RWPE2 (cell line): ENCODE data around the gene FPR1.
"Not testable (repeated sequence)": the region's sequence is repeated elsewhere in the genome, so short reads cannot be mapped to it uniquely, and the experiment has no call there.

Source experiments
- ATAC-seq: fragments of 200-7000 bp; cut with Tn5 transposase; 3 replicates; pipeline ENCODE4 v1.9.1; 2021; ENCODE audit warnings: low read depth
- DNase-seq: peaks from one replicate; pipeline ENCODE4 v3.0.0-alpha.2; 2020; ENCODE audit warnings: low spot score
- H3K27ac ChIP-seq: fragments of 450-650 bp; 2 replicates; pipeline ENCODE4 v1.5.1; 2017; ENCODE audit warnings: mild to moderate bottlenecking; ENCODE audit not compliant: poor library complexity, severe bottlenecking
- H3K27me3 ChIP-seq: fragments of 250-450 bp; sonication (Bioruptor Pico); 2 replicates; pipeline ENCODE4 v1.5.1; 2021; ENCODE audit warnings: mild to moderate bottlenecking, moderate library complexity; ENCODE audit not compliant: insufficient read depth, poor library complexity, severe bottlenecking
- H3K36me3 ChIP-seq: fragments of 250-450 bp; sonication (Bioruptor Pico); 2 replicates; pipeline ENCODE4 v1.5.1; 2020; ENCODE audit warnings: low read depth, mild to moderate bottlenecking, moderate library complexity
- H3K4me1 ChIP-seq: fragments of 250-450 bp; sonication (Bioruptor Pico); 2 replicates; pipeline ENCODE4 v1.5.1; 2021; ENCODE audit warnings: mild to moderate bottlenecking, moderate library complexity; ENCODE audit not compliant: insufficient read depth, poor library complexity, severe bottlenecking
- H3K4me3 ChIP-seq: fragments of 250-450 bp; sonication (Bioruptor Pico); 2 replicates; pipeline ENCODE4 v1.5.1; 2021; ENCODE audit warnings: mild to moderate bottlenecking, moderate library complexity; ENCODE audit not compliant: severe bottlenecking
- H3K9me3 ChIP-seq: fragments of 250-450 bp; sonication (Bioruptor Pico); 2 replicates; pipeline ENCODE4 v1.5.1; 2021; ENCODE audit warnings: mild to moderate bottlenecking, moderate library complexity; ENCODE audit not compliant: severe bottlenecking
- TF ChIP-seq, protein P1 (sequence below): fragments of 450-650 bp; IDR thresholded peaks from one replicate; pipeline ENCODE4 v1.5.1; 2017; ENCODE audit warnings: mild to moderate bottlenecking, moderate library complexity; ENCODE audit not compliant: poor library complexity, severe bottlenecking

Gene FPR1

DNA sequence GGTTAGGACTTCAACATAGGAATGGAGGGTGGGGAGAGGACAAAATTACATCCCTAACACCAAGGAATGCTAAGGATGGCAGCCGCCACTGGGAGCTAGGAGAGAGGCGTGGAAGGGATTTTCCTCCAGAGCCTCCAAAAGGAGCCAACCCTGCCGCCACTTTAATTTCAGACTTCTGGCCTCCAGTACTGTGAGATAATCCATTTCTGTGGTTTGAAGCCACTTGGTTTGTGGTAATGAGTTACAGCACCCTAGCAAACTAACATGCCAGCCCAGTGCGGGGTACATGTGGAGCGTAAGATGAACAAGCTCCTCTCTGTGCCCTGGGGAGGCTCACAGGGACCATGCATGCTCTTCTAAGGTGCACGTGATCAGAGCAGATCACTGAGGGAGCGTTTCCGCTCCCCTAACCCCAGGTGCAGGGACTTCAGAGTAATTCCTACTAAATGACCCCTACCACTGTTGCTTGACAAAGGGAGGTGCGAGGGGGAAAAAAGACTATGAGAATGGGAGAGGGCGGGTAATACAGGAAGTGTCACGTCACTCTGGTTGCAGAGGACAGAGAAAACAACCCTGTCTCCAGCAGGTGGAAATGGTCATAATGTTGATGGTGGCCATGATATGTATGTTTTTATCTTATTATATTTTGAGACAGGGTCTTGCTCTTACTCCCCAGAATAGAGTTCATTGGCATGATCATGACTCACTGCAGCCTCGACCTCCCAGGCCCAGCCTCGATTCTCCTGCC lies 12.0 kb downstream of the FPR1 start:
- Histone ChIP-seq H3K9me3 (no peaks in the 10 kb centered on the region), H3K4me1 (no peaks in the 10 kb centered on the region), H3K27ac (no peak overlapping the region), H3K4me3 (no peak overlapping the region), H3K27me3 (peaks cover 5% of the 10 kb centered on the region), H3K36me3 (no peaks in the 10 kb centered on the region)
- TF ChIP-seq, protein P1, sequence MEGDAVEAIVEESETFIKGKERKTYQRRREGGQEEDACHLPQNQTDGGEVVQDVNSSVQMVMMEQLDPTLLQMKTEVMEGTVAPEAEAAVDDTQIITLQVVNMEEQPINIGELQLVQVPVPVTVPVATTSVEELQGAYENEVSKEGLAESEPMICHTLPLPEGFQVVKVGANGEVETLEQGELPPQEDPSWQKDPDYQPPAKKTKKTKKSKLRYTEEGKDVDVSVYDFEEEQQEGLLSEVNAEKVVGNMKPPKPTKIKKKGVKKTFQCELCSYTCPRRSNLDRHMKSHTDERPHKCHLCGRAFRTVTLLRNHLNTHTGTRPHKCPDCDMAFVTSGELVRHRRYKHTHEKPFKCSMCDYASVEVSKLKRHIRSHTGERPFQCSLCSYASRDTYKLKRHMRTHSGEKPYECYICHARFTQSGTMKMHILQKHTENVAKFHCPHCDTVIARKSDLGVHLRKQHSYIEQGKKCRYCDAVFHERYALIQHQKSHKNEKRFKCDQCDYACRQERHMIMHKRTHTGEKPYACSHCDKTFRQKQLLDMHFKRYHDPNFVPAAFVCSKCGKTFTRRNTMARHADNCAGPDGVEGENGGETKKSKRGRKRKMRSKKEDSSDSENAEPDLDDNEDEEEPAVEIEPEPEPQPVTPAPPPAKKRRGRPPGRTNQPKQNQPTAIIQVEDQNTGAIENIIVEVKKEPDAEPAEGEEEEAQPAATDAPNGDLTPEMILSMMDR, result no peak
- no peak for DNase-seq
- ATAC-seq, result no peak

DNA sequence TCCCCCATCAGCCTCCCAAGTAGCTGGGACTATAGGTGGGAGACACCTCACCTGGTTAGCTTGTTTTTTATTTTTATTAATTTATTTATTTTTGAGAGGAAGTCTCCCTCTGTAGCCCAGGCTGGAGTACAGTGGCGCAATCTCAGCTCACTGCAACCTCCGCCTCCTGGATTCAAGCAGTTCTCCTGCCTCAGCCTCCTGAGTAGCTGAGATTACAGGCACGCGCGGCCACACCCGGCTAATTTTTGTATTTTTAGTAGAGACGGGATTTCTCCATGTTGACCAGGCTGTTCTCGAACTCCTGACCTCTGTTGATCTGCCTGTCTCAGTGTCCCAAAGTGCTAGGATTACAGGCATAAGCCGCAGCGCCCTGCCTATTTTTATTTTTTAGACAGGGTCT lies 13.2 kb downstream of the FPR1 start:
- not testable (repeated sequence) for H3K4me3 ChIP-seq, DNase-seq, H3K36me3 ChIP-seq, H3K27ac ChIP-seq, ATAC-seq, H3K27me3 ChIP-seq, H3K4me1 ChIP-seq, H3K9me3 ChIP-seq

DNA sequence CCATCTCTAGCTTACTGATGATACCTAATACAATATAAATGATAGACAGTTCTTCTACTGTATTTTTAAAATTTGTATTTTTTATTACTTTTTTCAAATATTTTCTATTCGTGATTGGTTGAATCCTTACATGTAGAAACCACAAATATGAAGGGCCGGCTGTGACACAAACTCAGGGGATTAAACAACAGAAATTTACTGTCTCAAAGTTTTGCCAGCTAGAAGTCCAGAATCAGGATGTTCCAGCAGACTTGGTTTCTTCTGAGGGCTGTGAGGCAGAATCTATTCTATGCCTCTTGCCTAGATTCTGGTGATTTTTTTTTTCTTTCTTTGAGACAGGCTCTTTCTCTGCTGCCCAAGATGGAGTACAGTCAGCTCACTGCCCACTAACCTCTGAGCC lies 13.8 kb downstream of the FPR1 start:
- H3K36me3 ChIP-seq, result no peaks in the 10 kb centered on the region

DNA sequence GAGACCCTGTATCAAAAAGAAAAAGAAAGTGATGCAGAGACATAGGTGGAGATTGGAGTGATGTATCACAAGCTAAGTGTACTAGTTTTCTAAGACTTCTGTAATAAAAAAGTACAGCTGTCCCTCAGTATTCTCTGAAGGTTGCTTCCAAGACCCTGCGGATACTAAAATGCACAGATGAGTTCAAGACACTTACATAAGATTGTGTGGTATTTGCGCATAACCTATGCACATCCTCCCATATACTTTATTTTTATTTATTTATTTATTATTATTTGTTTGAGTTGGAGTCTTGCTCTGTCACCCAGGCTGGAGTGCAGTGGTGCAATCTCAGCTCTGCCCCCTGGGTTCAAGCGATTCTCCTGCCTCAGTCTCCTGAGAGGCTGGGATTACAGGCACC lies 14.3 kb downstream of the FPR1 start:
- Histone ChIP-seq H3K4me1 (no peaks in the 10 kb centered on the region), H3K36me3 (no peaks in the 10 kb centered on the region), H3K27me3 (peaks cover 5% of the 10 kb centered on the region), H3K4me3 (no peak overlapping the region), H3K27ac (no peak overlapping the region), H3K9me3 (no peaks in the 10 kb centered on the region)
- no peak for DNase-seq
- TF ChIP-seq, protein P1, result no peak
- ATAC-seq, result no peak

More for the DNA sequence above, 13.8 kb downstream of the FPR1 start:
- ATAC-seq, result no peak
- Histone ChIP-seq H3K9me3 (no peaks in the 10 kb centered on the region), H3K4me1 (no peaks in the 10 kb centered on the region), H3K27me3 (peaks cover 5% of the 10 kb centered on the region), H3K27ac (no peak overlapping the region), H3K4me3 (no peak overlapping the region)
- no peak for DNase-seq
- TF ChIP-seq, protein P1, result no peak

- no peak for ATAC-seq
- DNase-seq, result no peak
- TF ChIP-seq, protein P1, result no peak
Measured at GRCh38 chr19:51735759-51736449, 15.8 kb downstream of the FPR1 start.

More at GRCh38 chr19:51735759-51736449, 15.8 kb downstream of the FPR1 start:
- Histone ChIP-seq H3K36me3 (no peaks in the 10 kb centered on the region), H3K4me3 (no peak overlapping the region), H3K4me1 (no peaks in the 10 kb centered on the region), H3K27ac (no peak overlapping the region), H3K9me3 (no peaks in the 10 kb centered on the region), H3K27me3 (peaks cover 5% of the 10 kb centered on the region)
